ENCODE measurements around the gene GUCA2A.

Gene GUCA2A

DNA sequence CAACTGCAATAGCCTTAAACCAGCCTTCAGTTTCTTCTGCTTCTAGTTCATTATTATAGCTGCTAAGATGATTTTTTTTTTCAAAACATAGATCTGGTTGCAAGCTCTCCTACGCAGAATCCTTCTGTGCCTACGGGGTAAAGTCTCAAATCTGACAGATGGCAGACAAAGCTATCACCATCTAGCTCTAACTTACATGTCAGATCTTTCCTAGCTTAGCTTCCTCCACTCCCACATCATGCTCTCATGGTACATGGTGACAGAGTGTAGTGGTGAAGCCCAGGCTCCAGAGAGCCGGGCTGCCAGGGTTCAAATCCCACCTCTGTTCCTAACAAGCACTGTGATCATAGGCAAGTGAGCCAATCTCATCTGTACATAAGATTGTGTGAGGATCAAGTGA lies 35.6 kb downstream of the GUCA2A start:
- DNase-seq = no peak

DNA sequence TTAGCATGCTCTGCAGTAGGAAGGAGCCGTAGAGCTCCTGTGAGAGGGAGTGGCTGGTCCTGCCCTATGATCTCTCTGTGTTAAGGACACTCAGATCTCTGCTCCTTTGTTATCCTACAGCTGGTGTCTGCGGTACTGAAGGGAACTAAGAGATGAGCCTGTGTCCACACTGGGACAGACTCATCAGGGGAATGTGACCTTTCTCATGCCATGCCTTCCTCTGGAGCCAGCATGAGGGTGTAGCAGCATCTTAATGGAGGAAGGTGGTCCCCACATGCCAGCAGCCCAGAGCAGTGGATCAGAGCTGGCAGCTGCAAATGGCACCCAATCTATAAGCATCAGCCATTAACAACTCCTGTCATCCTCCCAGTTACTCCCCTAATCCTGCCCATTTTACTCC lies 36.0 kb downstream of the GUCA2A start:
- DNase-seq = no peak

DNA sequence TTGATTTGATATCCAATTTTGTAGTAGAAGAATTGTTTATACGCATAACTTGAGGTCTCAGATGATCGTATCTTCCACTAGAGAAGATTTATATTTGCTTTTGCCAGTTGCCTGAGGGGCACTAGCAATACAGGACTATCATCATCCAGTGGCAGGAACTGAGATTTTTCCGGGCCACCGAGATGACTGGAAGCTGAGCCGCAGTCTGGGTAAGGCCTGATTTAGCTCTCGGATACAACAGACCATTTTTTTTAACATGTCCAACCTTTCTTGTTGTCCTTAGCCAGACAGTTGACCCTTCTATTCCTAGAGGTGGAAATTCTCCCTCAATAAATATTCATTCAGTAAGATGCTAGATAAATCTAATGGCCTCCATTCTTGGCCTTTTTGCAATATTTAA lies 36.8 kb downstream of the GUCA2A start:
- DNase-seq = no peak

DNA sequence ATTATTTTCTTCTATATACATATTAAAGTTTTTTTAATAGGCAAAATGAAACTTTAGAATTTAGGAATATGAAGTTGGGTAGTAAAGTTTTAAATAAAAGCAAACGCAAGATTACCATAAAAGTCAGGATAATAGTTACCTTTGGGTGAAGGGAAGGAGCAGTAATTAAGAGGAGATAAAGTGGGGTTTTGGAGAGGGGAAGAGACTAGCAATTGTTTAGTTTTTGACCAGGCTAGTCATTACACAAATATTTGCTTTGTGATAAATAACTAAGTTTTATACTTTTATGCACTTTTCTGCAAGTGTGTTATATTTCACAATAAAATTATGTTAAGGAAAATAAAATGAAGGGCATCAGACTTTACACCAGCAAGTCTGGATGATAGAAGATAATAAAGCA lies 39.0 kb downstream of the GUCA2A start:
- no peak for DNase-seq

GRCh38 chr1:42122408-42122807 lies 42.1 kb downstream of the GUCA2A start:
- DNase-seq = no peak

- DNase-seq = no peak
Measured at GRCh38 chr1:42118125-42118524, 46.4 kb downstream of the GUCA2A start.

DNA sequence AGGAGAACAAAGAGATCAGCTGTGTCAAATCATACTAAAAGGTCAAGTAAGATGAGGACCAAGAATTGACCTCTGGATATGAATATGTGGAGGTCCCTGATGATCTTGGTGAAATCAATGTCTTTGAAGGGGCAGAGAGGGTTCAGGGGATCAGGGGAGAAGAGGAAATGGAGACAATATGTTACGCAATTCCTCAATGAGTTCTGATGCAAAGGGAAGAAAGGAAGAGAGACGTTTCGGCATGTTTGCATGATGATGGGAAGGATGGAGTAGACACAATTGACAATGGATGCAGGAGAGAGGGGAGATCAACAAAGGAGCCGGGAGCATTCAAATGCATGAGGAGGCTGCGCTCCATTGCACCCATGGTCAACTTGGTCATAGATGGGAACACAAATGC lies 47.3 kb downstream of the GUCA2A start:
- DNase-seq = no peak

DNA sequence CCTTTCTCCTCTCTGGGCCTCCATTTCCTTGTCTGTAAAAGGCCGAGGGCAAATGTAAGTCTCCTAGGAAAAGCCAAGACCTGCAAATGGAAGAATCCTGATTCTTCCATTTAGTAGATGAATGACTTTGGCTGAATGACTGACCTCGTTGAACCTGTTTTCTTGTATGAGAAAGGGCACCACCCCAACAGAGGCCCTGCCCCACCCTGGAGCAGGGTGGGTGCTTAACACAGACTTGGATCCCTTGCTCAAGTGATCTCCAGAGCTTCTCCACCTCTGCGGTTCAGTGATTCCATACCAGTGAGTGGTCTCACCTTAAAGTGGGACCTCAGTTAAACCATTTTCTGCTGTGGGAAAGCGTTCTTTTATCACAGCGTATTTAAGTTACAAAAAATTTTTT lies 50.3 kb downstream of the GUCA2A start:
- no peak for DNase-seq

All from CD4-positive, alpha-beta T cell treated with Interleukin-12 subunit alpha and Interleukin-12 subunit beta, for 1 hour (primary cell).